HL-60 (cell line): ENCODE results near the gene PSPN.

ENCODE experiments used
- DNase-seq, 2 experiments: peaks; one replicate each; pipeline ENCODE4 v3.0.0-alpha.2; 2010 to 2020; ENCODE audit warnings: low read depth in 1 of 2, low spot score in 1 of 2
- H3K27ac ChIP-seq: fragments of 250-450 bp; sonication (Bioruptor Pico); replicated peaks from 2 replicates; pipeline ENCODE4 v1.5.1; 2020; ENCODE audit warnings: mild to moderate bottlenecking, moderate library complexity
- H3K27me3 ChIP-seq: fragments of 250-450 bp; sonication (Bioruptor Pico); 2 replicates; pipeline ENCODE4 v1.5.1; 2021; ENCODE audit warnings: mild to moderate bottlenecking, moderate library complexity; ENCODE audit not compliant: insufficient read depth, poor library complexity, severe bottlenecking
- H3K4me3 ChIP-seq: replicated peaks from 2 replicates; pipeline ENCODE4 v1.5.1; 2011; ENCODE audit warnings: mild to moderate bottlenecking, control low read depth, low read length; ENCODE audit not compliant: insufficient read depth
- CTCF ChIP-seq: IDR thresholded peaks from one replicate; pipeline ENCODE4 v1.5.1; 2011; ENCODE audit warnings: low read length, control low read depth, inconsistent platforms; ENCODE audit not compliant: insufficient read depth
- GABPA ChIP-seq: IDR thresholded peaks from 2 replicates; pipeline ENCODE4 v1.6.1; 2012; ENCODE audit warnings: low read depth
- POLR2AphosphoS5 ChIP-seq: IDR thresholded peaks from 2 replicates; pipeline ENCODE4 v1.6.1; 2012; ENCODE audit warnings: low read depth
- REST ChIP-seq: IDR thresholded peaks from 2 replicates; pipeline ENCODE4 v1.6.1; 2012; ENCODE audit warnings: low read depth; ENCODE audit not compliant: insufficient replicate concordance
- SPI1 ChIP-seq: IDR thresholded peaks from 2 replicates; pipeline ENCODE4 v1.6.1; 2012; ENCODE audit warnings: low read depth, mild to moderate bottlenecking, borderline replicate concordance

The PSPN gene

GRCh38 chr19:6423499-6424194, 47.9 kb upstream of the PSPN start:
- Histone ChIP-seq H3K27ac (peak overlapping the region; percentile 73), H3K4me3 (peak overlapping the region; percentile 93), H3K27me3 (no peaks in the 10 kb centered on the region)
- TF ChIP-seq CTCF (no peak), SPI1 (no peak), REST (no peak), GABPA (no peak), POLR2AphosphoS5 (no peak; the same call in 1 of the 2 replicates)
- peak in 1 of 2 experiments; percentile 35 for DNase-seq

- TF ChIP-seq CTCF, result no peak
- no peak for TF ChIP-seq SPI1
- no peak for TF ChIP-seq REST
- TF ChIP-seq GABPA, result no peak
- no peak for TF ChIP-seq POLR2AphosphoS5
- DNase-seq, result no peak
- H3K4me3 ChIP-seq, result no peak overlapping the region
- no peak overlapping the region for H3K27ac ChIP-seq
- no peaks in the 10 kb centered on the region for H3K27me3 ChIP-seq
Measured at GRCh38 chr19:6421075-6422014, 45.6 kb upstream of the PSPN start.

- no peak for TF ChIP-seq SPI1
- TF ChIP-seq GABPA, result no peak
- TF ChIP-seq REST, result no peak
- TF ChIP-seq POLR2AphosphoS5, result no peak
- no peak for TF ChIP-seq CTCF
Measured at GRCh38 chr19:6418562-6418932, 42.8 kb upstream of the PSPN start.

More at GRCh38 chr19:6418562-6418932, 42.8 kb upstream of the PSPN start:
- H3K4me3 ChIP-seq, result no peak overlapping the region
- no peak for DNase-seq
- H3K27ac ChIP-seq, result no peak overlapping the region
- H3K27me3 ChIP-seq, result no peaks in the 10 kb centered on the region
